Fibroblast of skin of left biceps (primary cell): ENCODE measurements around the gene KDM4D.
"Not testable (repeated sequence)": the region's sequence is repeated elsewhere in the genome, so short reads cannot be mapped to it uniquely, and the experiment has no call there.

ENCODE experiments used
- DNase-seq, 2 experiments: peaks; one replicate each; pipeline ENCODE4 v3.0.0-alpha.2; 2013; ENCODE audit warnings: low read depth in 2 of 2

Gene KDM4D

GRCh38 chr11:94973099-94973968 lies at the start of gene KDM4D, which contains the start of gene CWC15:
TSS of gene KDM4D (plus strand) at chr11:94973709. CDS start at chr11:94997373, 23,664 bp downstream.
TSS of gene CWC15 (minus strand) at chr11:94973556. CDS start at chr11:94972185, 1,371 bp downstream.
- DNase-seq: peak; percentile 78 to 81

- no peak for DNase-seq
These were observed 49.3 kb upstream of the KDM4D start for GRCh38 chr11:94924171-94924572.

- DNase-seq: no peak
These were observed 48.9 kb upstream of the KDM4D start for GRCh38 chr11:94924612-94925011.

- DNase-seq: no peak
These were observed 47.9 kb upstream of the KDM4D start for GRCh38 chr11:94925422-94926270.

GRCh38 chr11:94926271-94926625 lies 47.3 kb upstream of the KDM4D start:
- DNase-seq: no peak

- DNase-seq: peak; percentile 75
These were observed 46.7 kb upstream of the KDM4D start for GRCh38 chr11:94926698-94927237.

GRCh38 chr11:94928117-94928990 lies 45.2 kb upstream of the KDM4D start:
- DNase-seq: no peak

- DNase-seq: not testable (repeated sequence)
These were observed 41.4 kb upstream of the KDM4D start for GRCh38 chr11:94932072-94932471.

GRCh38 chr11:94932503-94932902 lies 41.0 kb upstream of the KDM4D start:
- no peak for DNase-seq

- peak; percentile 95 to 96 for DNase-seq
These were observed 40.0 kb upstream of the KDM4D start for GRCh38 chr11:94933223-94934130.

GRCh38 chr11:94934362-94934761 lies 39.1 kb upstream of the KDM4D start:
- DNase-seq: no peak

GRCh38 chr11:94934846-94935245 lies 38.7 kb upstream of the KDM4D start:
- DNase-seq: no peak

- peak; percentile 82 to 87 for DNase-seq
These were observed 35.1 kb upstream of the KDM4D start for GRCh38 chr11:94938095-94939055.

GRCh38 chr11:94939346-94939745 lies 34.2 kb upstream of the KDM4D start:
- no peak for DNase-seq

- DNase-seq: no peak
These were observed 32.4 kb upstream of the KDM4D start for GRCh38 chr11:94941131-94941530.

GRCh38 chr11:94946812-94947211 lies 26.7 kb upstream of the KDM4D start:
- no peak for DNase-seq

- DNase-seq: peak; percentile 78 to 79
These were observed 25.4 kb upstream of the KDM4D start for GRCh38 chr11:94948070-94948617.

GRCh38 chr11:94954753-94955152 lies 18.8 kb upstream of the KDM4D start:
- no peak for DNase-seq

GRCh38 chr11:94956963-94957362 lies 16.5 kb upstream of the KDM4D start:
- DNase-seq: no peak
